Loucy (cell line): ENCODE data around the gene P2RY10.

Experiments used
- H2AFZ ChIP-seq: fragments of 200-600 bp; sonication (generic); 2 replicates; pipeline ENCODE4 v1.6.0; 2016; ENCODE audit warnings: antibody characterized with exemption, mild to moderate bottlenecking, low read length, moderate library complexity
- H3F3A ChIP-seq: fragments of 200-600 bp; 2 replicates; pipeline ENCODE4 v1.6.0; 2016; ENCODE audit warnings: antibody characterized with exemption, low read depth, mild to moderate bottlenecking
- H3K27me3 ChIP-seq: fragments of 200-600 bp; sonication (generic); 2 replicates; pipeline ENCODE4 v1.6.1; 2014; ENCODE audit warnings: low read length, mild to moderate bottlenecking; ENCODE audit not compliant: insufficient read depth, poor library complexity, severe bottlenecking
- H3K36me3 ChIP-seq: fragments of 200-600 bp; sonication (generic); 2 replicates; pipeline ENCODE4 v1.6.1; 2016; ENCODE audit warnings: low read length; ENCODE audit not compliant: insufficient read depth
- H3K4me1 ChIP-seq: fragments of 200-600 bp; sonication (generic); 2 replicates; pipeline ENCODE4 v1.5.1; 2014; ENCODE audit warnings: low read length, mild to moderate bottlenecking; ENCODE audit not compliant: insufficient read depth, poor library complexity, severe bottlenecking
- H3K4me2 ChIP-seq: fragments of 200-600 bp; sonication (generic); 2 replicates; pipeline ENCODE4 v1.6.0; 2014; ENCODE audit warnings: antibody characterized with exemption, low read length, low read depth, mild to moderate bottlenecking; ENCODE audit not compliant: poor library complexity, severe bottlenecking
- H3K4me3 ChIP-seq: fragments of 200-600 bp; sonication (generic); 2 replicates; pipeline ENCODE4 v1.5.1; 2014; ENCODE audit warnings: low read length, mild to moderate bottlenecking, mixed read lengths; ENCODE audit not compliant: poor library complexity, severe bottlenecking
- H3K79me2 ChIP-seq: fragments of 200-600 bp; sonication (generic); 2 replicates; pipeline ENCODE4 v1.6.1; 2014; ENCODE audit warnings: low read length; ENCODE audit not compliant: insufficient read depth
- H3K9ac ChIP-seq: fragments of 200-600 bp; sonication (generic); 2 replicates; pipeline ENCODE4 v1.6.0; 2014; ENCODE audit warnings: mild to moderate bottlenecking, low read depth, low read length, moderate library complexity; ENCODE audit not compliant: poor library complexity, severe bottlenecking
- H3K9me2 ChIP-seq: fragments of 200-600 bp; sonication (generic); replicated peaks from 2 replicates; pipeline ENCODE4 v1.6.1; 2016; ENCODE audit warnings: low read depth, low read length, mixed read lengths
- H3K9me3 ChIP-seq: fragments of 200-600 bp; sonication (generic); 2 replicates; pipeline ENCODE4 v1.6.1; 2014; ENCODE audit warnings: mild to moderate bottlenecking, antibody characterized with exemption, low read length, low read depth; ENCODE audit not compliant: insufficient read depth
- H4K20me1 ChIP-seq: fragments of 200-600 bp; sonication (generic); 2 replicates; pipeline ENCODE4 v1.6.0; 2014; ENCODE audit warnings: antibody characterized with exemption, low read length, mild to moderate bottlenecking; ENCODE audit not compliant: insufficient read depth, poor library complexity, severe bottlenecking
- EZH2phosphoT487 ChIP-seq: fragments of 200-600 bp; IDR thresholded peaks from 2 replicates; pipeline ENCODE4 v1.6.1; 2018; ENCODE audit warnings: antibody characterized with exemption, mild to moderate bottlenecking, moderate library complexity, borderline replicate concordance
- TF ChIP-seq, protein P1 (sequence below): fragments of 200-600 bp; sonication (generic); conservative IDR thresholded peaks from 2 replicates; pipeline ENCODE4 v1.5.1; 2014; ENCODE audit warnings: mild to moderate bottlenecking, antibody characterized with exemption, low read length

The P2RY10 gene, protein sequence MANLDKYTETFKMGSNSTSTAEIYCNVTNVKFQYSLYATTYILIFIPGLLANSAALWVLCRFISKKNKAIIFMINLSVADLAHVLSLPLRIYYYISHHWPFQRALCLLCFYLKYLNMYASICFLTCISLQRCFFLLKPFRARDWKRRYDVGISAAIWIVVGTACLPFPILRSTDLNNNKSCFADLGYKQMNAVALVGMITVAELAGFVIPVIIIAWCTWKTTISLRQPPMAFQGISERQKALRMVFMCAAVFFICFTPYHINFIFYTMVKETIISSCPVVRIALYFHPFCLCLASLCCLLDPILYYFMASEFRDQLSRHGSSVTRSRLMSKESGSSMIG

DNA sequence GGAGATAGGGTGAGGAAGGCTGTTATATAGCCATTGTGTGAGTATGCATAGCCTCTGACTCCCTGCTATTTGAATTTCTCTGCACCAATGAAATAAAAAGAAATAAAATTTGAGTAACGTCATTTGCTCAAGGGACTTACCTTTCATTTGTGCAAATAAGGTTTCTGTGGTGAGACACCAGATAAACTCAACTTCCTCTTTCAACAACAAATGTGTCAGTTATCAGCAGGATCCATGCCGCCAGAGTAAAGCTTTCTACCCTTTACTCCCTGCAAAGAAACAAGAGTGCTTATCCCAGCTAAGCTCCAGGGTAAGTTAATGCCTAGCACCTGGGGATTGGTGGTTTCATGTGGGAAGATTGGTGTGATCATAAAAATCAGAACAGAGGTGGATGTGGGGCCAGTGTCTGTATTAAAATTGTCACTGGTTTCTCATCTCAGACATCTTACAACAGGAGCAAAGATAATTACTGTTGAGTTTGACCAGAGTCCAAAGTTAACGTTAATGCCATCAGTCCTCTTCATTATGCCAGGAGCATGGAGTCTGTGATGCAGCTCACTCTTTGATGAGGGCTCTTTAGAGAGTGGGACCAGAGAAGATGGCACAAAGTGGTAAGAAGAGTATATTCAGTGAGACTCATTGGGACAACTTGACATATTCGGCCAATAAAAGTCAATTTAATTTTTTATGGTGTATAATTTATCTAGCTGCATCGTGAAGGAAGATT, at the start of gene P2RY10:
Gene P2RY10 (plus strand): TSS at position 206 of the 727 bp plus-strand sequence. CDS start 15,130 bp downstream, outside the sequence.
- H3K9ac ChIP-seq = peak within 1 kb of the TSS; percentile 60
- TF ChIP-seq, protein P1, sequence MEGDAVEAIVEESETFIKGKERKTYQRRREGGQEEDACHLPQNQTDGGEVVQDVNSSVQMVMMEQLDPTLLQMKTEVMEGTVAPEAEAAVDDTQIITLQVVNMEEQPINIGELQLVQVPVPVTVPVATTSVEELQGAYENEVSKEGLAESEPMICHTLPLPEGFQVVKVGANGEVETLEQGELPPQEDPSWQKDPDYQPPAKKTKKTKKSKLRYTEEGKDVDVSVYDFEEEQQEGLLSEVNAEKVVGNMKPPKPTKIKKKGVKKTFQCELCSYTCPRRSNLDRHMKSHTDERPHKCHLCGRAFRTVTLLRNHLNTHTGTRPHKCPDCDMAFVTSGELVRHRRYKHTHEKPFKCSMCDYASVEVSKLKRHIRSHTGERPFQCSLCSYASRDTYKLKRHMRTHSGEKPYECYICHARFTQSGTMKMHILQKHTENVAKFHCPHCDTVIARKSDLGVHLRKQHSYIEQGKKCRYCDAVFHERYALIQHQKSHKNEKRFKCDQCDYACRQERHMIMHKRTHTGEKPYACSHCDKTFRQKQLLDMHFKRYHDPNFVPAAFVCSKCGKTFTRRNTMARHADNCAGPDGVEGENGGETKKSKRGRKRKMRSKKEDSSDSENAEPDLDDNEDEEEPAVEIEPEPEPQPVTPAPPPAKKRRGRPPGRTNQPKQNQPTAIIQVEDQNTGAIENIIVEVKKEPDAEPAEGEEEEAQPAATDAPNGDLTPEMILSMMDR = no peak
- TF ChIP-seq EZH2phosphoT487 = no peak
- H3K36me3 ChIP-seq = no peaks in the 10 kb centered on the region
- no peaks in the 10 kb centered on the region for H3F3A ChIP-seq
- peak within 1 kb of the TSS; percentile 64 for H3K4me3 ChIP-seq
- H3K9me2 ChIP-seq = no peaks in the 10 kb centered on the region
- peak within 1 kb of the TSS; percentile 76 for H3K4me2 ChIP-seq
- peaks cover 35% of the 10 kb centered on the region for H3K79me2 ChIP-seq
- no peaks in the 10 kb centered on the region for H3K27me3 ChIP-seq
- H4K20me1 ChIP-seq = no peaks in the 10 kb centered on the region
- H3K9me3 ChIP-seq = 0 out of 2 replicates have a peak, but pooled peaks cover 2% of the 10 kb centered on the region
- H3K4me1 ChIP-seq = peaks cover 43% of the 10 kb centered on the region
- H2AFZ ChIP-seq = no peak within 1 kb of the TSS

DNA sequence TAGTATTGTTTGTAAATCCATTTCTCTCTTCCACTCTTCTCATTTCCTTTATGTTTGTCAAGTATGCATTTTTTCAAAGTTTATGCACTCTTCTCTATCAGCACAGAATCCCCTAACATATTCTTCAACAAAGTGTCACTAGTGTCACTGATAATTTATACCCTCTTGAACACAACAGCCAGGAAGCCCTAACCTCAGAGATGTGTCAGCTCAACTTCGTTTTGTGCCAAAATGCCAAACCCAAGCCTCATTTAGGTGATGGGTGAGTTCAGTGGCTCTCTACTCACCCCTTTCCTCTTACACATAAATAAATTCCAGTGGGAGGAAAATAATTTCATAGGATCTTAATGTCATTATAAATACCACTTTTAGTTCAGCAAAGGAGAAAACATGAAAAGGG, 22.4 kb upstream of the P2RY10 start:
- Histone ChIP-seq H3K27me3 (no peaks in the 10 kb centered on the region), H4K20me1 (no peaks in the 10 kb centered on the region), H2AFZ (no peak overlapping the region), H3K4me1 (peaks cover 13% of the 10 kb centered on the region), H3K9me3 (no peaks in the 10 kb centered on the region), H3K9me2 (no peaks in the 10 kb centered on the region), H3F3A (no peaks in the 10 kb centered on the region), H3K79me2 (no peaks in the 10 kb centered on the region), H3K4me2 (peak overlapping the region; percentile 22), H3K9ac (peak overlapping the region; percentile 43), H3K36me3 (no peaks in the 10 kb centered on the region), H3K4me3 (no peak overlapping the region)
- no peak for TF ChIP-seq EZH2phosphoT487
- TF ChIP-seq, protein P1 = no peak

DNA sequence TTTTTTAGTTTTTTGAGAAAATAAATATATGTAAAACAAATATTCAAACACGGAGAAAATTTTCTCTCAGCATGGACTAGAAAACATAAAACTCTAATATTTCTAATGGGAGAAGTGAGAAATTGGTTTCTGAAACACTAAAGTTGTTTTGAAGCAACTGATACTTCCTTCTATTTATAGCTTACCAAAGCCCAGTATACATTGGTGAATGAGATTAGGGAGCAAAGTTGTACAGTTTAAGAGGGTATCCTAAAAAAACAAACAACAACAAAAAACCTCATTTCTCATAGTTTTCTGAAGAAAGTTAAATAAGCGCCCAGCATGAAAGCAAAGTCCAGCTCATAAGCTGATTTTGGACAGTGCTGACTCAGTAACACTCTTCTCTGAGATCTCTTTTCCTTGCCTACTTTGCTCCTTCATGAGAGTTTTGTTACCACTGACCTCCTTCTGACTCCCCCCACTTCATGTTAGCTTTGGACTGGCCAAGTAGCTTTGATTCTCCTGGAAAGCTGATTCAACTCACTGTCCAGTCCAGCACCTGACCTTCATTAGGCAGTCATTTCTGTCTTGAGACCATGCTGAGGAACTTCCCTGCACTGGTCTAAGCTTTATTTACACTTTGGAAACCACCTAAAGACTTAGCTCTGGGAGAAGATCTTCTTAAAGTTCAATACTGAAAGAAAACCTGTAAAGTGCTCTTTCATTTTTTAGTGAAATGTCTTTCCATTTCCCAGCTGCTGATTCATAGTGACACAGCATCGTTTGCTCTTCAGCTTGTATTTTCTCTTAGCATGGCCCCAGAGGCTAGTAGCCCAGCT, 21.8 kb upstream of the P2RY10 start:
- no peaks in the 10 kb centered on the region for H3K36me3 ChIP-seq
- no peaks in the 10 kb centered on the region for H3K9me2 ChIP-seq
- no peak overlapping the region for H3K4me3 ChIP-seq
- no peaks in the 10 kb centered on the region for H3K79me2 ChIP-seq
- H3F3A ChIP-seq = no peaks in the 10 kb centered on the region
- no peaks in the 10 kb centered on the region for H3K27me3 ChIP-seq
- TF ChIP-seq EZH2phosphoT487 = no peak
- no peaks in the 10 kb centered on the region for H3K9me3 ChIP-seq
- H2AFZ ChIP-seq = peak overlapping the region; percentile 72
- H4K20me1 ChIP-seq = no peaks in the 10 kb centered on the region
- peak overlapping the region; percentile 43 for H3K9ac ChIP-seq
- H3K4me1 ChIP-seq = peaks cover 13% of the 10 kb centered on the region
- peak overlapping the region; percentile 40 for H3K4me2 ChIP-seq
